Erythroblast (primary cell): Measurements from ENCODE around the gene CACNA1D.

Experiments used
- DNase-seq, 2 experiments: peaks; one replicate each; lab custom pipeline; 2025; lab: John Stamatoyannopoulos, UW
- GATA1 ChIP-seq: IDR thresholded peaks from 2 replicates; pipeline ENCODE4 v1.6.1; 2011; ENCODE audit warnings: low read depth, mild to moderate bottlenecking, control low read depth, low read length, moderate library complexity
- POLR2A ChIP-seq: IDR thresholded peaks from 2 replicates; pipeline ENCODE4 v1.6.1; 2011; ENCODE audit warnings: mild to moderate bottlenecking, low read length

CACNA1D gene

DNA sequence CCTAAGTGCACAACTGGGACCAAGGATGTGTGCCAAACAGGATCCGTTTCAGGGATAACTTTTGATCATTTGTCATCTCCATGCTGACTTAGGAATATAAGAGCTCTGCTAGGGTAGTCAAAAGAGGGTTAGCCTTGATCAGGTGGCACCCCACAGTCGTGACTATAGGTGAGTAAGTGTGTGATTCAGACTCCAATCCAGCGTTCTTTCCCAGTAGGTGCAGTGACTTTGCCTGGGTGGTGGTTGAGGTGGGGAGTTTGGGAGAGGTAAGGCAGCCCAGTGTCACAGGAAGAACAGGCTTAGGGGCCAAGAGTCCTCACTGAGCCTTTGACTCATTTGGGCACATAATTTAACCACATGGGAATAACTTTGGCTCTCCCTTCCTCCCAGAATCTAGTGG is 300.8 kb downstream of the CACNA1D start:
- no peak for DNase-seq
- no peak for TF ChIP-seq POLR2A
- TF ChIP-seq GATA1 = no peak

GRCh38 chr3:53795789-53796560 is 301.6 kb downstream of the CACNA1D start:
- peak; percentile 54 to 73 for DNase-seq
- TF ChIP-seq GATA1 = no peak

DNA sequence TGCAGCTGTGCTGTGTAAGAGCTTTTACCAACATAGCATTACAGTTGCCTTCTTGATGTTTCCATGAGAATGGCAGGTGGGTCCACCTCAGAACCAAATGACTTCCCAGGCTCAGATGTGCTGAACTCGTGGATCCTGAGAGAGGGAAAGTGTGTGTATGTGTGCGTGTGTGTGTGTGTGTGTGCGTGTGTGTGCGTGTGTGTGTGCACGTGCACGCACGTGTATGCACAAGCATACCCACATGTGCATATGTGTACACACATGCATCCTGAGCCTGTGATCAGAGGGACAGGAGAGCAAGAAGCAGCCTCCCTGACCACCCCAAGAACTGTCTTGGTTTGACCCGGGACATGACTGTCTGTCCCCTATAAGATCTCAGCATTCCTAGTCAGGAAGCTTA is 303.7 kb downstream of the CACNA1D start:
- TF ChIP-seq POLR2A (no peak), GATA1 (no peak)
- DNase-seq = no peak

GRCh38 chr3:53799338-53799865 is 305.0 kb downstream of the CACNA1D start:
- DNase-seq = no peak
- no peak for TF ChIP-seq GATA1
- TF ChIP-seq POLR2A = no peak

- TF ChIP-seq POLR2A (no peak), GATA1 (no peak)
- DNase-seq = no peak
Measured at GRCh38 chr3:53800041-53800906, 305.9 kb downstream of the CACNA1D start.

DNA sequence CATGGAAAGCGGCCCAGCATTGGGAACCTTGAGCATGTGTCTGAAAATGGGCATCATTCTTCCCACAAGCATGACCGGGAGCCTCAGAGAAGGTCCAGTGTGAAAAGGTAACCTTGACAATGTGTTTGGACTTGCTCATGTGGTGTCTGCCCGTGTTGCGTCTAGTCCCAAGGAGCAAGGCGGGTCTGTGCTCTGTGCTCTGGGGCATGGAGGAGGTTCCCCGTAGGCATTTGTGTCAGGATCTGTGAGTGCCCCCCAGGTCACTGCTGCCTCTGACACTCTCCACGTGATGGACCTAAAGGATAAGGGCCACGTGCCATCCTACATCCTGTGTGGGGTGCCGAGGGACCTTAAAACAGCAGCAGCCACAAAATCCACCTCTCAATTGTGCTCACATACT is 306.9 kb downstream of the CACNA1D start:
- no peak for TF ChIP-seq GATA1
- no peak for TF ChIP-seq POLR2A
- DNase-seq = no peak

- no peak for TF ChIP-seq POLR2A
- no peak for TF ChIP-seq GATA1
Measured at GRCh38 chr3:53802256-53802880, 308.0 kb downstream of the CACNA1D start.

GRCh38 chr3:53803124-53803815 is 308.9 kb downstream of the CACNA1D start:
- TF ChIP-seq GATA1 (no peak), POLR2A (no peak)

More at GRCh38 chr3:53802256-53802880, 308.0 kb downstream of the CACNA1D start:
- DNase-seq = no peak

GRCh38 chr3:53803816-53804695 is 309.6 kb downstream of the CACNA1D start:
- no peak for DNase-seq
- TF ChIP-seq GATA1 (no peak), POLR2A (no peak)

More at GRCh38 chr3:53803124-53803815, 308.9 kb downstream of the CACNA1D start:
- DNase-seq = no peak

- DNase-seq = no peak
- TF ChIP-seq POLR2A (no peak), GATA1 (no peak)
Measured at GRCh38 chr3:53804697-53805462, 310.5 kb downstream of the CACNA1D start.

- TF ChIP-seq POLR2A (no peak), GATA1 (no peak)
- no peak for DNase-seq
Measured at GRCh38 chr3:53805463-53806159, 311.2 kb downstream of the CACNA1D start.
